ENCODE data around the gene COL25A1.
"Not testable (repeated sequence)": the region's sequence is repeated elsewhere in the genome, so short reads cannot be mapped to it uniquely, and the experiment has no call there.

The COL25A1 gene

DNA sequence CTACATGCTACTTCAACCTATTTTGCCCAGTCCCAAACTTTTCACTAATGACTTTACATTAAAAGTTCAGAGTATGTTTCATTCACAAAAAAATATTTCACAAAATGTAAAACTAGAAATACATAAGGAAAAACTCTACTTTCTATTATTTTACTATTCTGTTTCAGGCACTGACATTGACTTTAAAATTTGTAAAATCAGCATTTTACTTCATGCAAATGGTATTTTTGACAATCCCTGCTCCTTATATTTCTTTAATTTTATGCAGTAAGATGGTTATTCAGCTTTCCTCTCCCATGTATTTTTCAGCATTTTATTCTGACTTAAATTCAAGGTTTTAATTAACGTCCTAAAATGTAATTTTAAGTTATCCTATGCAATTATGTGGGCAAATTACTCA lies 178.5 kb downstream of the COL25A1 start:
- DNase-seq (ENCODE audit: low spot score), result no peak
- TF ChIP-seq, protein P1, sequence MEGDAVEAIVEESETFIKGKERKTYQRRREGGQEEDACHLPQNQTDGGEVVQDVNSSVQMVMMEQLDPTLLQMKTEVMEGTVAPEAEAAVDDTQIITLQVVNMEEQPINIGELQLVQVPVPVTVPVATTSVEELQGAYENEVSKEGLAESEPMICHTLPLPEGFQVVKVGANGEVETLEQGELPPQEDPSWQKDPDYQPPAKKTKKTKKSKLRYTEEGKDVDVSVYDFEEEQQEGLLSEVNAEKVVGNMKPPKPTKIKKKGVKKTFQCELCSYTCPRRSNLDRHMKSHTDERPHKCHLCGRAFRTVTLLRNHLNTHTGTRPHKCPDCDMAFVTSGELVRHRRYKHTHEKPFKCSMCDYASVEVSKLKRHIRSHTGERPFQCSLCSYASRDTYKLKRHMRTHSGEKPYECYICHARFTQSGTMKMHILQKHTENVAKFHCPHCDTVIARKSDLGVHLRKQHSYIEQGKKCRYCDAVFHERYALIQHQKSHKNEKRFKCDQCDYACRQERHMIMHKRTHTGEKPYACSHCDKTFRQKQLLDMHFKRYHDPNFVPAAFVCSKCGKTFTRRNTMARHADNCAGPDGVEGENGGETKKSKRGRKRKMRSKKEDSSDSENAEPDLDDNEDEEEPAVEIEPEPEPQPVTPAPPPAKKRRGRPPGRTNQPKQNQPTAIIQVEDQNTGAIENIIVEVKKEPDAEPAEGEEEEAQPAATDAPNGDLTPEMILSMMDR (IDR thresholded peaks at IDR 0.05), result no peak
- Histone ChIP-seq H3K27ac (no peak overlapping the region), H3K4me3 (no peak overlapping the region)

DNA sequence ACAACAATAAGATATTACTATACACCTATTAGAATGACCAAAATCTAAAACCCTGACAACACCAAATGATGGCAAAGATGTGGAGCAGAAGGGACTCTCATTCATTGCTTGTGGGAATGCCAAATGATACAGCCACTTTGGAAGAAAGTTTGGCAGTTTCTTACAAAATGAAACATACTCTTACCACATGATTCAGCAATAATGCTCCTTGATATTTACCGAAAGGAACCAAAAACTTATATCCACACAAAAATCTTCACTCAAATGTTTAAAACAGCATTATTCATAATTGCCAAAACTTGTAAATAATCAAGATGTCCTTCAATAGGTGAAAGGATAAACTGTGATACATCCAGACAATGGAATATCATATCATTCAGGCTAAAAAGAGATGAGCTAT lies 180.9 kb downstream of the COL25A1 start:
- H3K27ac ChIP-seq, result no peak overlapping the region
- H3K4me3 ChIP-seq, result no peak overlapping the region
- no peak for DNase-seq (ENCODE audit: low spot score)
- TF ChIP-seq, protein P1 (IDR thresholded peaks at IDR 0.05), result no peak

DNA sequence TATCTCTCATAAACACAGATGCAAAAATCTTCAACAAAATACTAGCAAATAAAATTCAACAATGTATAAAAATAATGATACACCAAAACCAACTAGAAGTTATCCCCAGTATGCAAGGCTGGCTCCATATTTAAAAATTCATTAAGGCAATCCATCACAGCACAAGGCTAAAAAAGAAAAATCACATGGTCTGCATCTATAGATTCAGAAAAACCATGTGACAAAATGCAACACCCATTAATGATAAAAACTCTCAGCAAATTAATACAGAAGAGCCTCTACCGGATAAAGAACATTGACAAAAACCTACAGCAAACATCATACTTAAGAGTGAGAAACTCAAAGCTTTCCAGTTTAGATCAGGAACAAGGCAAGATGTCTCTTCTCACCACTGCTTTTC lies 182.6 kb downstream of the COL25A1 start:
- no peak for DNase-seq (ENCODE audit: low spot score)
- Histone ChIP-seq H3K27ac (no peak overlapping the region), H3K4me3 (no peak overlapping the region)
- TF ChIP-seq, protein P1 (IDR thresholded peaks at IDR 0.05), result no peak

DNA sequence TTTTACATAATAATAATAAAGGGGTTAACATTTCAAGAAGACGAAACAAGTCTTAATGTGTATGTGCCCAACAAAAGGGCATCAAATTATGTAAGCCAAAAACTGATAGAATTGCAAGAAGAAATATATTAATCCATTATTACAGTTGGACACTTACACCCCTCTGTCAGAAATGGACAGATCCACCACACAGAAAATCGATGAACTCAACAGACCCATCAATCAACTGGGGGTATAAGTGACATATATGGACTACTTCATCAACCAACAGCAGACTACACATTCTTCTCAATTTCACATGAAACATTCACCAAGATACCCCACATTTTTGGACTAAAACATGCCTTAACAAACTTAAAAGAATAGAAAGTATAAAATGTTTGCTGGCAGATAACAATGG lies 183.8 kb downstream of the COL25A1 start:
- Histone ChIP-seq H3K4me3 (no peak overlapping the region), H3K27ac (no peak overlapping the region)
- DNase-seq (ENCODE audit: low spot score), result no peak
- TF ChIP-seq, protein P1 (IDR thresholded peaks at IDR 0.05), result no peak

DNA sequence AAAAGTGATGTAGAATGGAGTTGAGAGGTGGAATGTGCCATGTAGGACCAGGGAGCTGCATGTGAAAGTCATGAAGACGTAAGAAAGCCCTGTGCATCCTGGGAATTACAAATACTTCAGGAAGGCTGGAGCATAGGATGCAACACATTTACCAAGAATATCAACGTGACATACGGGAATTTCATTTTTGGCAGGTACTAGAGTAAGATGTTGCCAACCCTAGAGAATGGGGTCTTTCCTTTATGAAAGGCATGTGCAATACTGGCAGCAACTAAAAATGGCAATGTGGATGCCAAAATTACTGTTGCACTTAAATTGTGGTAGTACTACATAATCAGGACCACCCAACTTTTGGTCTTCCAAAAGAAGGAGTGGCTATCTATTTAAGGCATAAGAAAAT lies 188.0 kb downstream of the COL25A1 start:
- no peak for DNase-seq (ENCODE audit: low spot score)
- no peak overlapping the region for H3K4me3 ChIP-seq
- no peak overlapping the region for H3K27ac ChIP-seq
- TF ChIP-seq, protein P1 (IDR thresholded peaks at IDR 0.05), result no peak

DNA sequence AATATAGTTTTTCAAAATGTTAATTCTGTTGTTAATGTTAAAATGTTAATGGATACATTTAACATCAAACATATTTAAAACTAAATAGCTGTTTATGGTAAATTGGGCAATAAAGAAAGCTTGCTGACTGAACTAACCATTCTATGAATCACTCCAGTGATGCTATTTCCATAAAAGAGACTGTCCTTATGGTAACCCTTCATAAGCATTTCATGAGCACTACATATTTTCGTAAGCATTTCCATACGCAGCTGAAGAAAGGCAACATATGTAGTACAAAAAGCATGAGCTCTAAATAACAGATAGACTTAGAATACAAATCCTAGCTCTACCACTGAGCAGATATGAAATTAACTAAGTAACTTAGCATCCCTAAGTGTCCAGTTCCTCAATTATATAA lies 188.9 kb downstream of the COL25A1 start:
- no peak for DNase-seq (ENCODE audit: low spot score)
- H3K4me3 ChIP-seq, result no peak overlapping the region
- no peak overlapping the region for H3K27ac ChIP-seq
- TF ChIP-seq, protein P1 (IDR thresholded peaks at IDR 0.05), result no peak

DNA sequence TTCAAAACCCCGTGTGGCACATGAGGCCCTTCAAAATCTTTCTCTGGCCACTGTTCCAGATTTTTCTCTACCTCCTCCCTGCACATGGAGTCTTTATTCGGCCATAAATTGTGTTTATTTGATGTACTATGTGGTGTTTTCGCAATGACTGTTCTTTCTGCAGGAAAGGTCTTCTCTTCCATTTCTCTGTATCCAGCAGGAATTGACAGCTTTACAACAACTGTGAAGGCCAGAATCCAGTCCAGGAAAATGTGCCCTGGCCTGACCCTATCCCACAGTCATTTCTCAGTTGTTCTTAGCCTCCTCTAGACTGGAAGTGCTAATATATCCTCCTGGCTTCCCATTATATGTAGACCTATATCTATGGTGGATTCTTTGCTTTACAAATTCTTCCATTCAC lies 191.4 kb downstream of the COL25A1 start:
- Histone ChIP-seq H3K27ac (no peak overlapping the region), H3K4me3 (no peak overlapping the region)
- DNase-seq (ENCODE audit: low spot score), result no peak
- TF ChIP-seq, protein P1 (IDR thresholded peaks at IDR 0.05), result no peak

DNA sequence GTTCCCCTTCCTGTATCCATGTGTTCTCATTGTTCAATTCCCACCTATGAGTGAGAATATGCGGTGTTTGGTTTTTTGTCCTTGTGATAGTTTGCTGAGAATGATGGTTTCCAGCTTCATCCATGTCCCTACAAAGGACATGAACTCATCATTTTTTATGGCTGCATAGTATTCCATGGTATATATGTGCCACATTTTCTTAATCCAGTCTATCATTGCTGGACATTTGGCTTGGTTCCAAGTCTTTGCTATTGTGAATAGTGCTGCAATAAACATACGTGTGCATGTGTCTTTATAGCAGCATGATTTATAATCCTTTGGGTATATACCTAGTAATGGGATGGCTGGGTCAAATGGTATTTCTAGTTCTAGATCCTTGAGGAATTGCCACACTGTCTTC lies 194.2 kb downstream of the COL25A1 start:
- H3K4me3 ChIP-seq; H3K27ac ChIP-seq; DNase-seq (ENCODE audit: low spot score): not testable (repeated sequence)

All from coronary artery (tissue), 2 donors.